A549 (cell line): ENCODE data around the gene ATP5F1D.
"Not testable (repeated sequence)": the region's sequence is repeated elsewhere in the genome, so short reads cannot be mapped to it uniquely, and the experiment has no call there.

Experiments
- BHLHE40 ChIP-seq: IDR thresholded peaks from 2 replicates; pipeline ENCODE4 v1.6.1; 2012; ENCODE audit warnings: low read depth, low read length, inconsistent platforms
- CEBPB ChIP-seq, 2 experiments: fragments of >200 bp in 1 of 2; sonication (Bioruptor Twin) in 1 of 2; formaldehyde crosslinking in 1 of 2; IDR thresholded peaks; 2 replicates each; pipeline ENCODE4 v1.6.1; 2012 to 2016
- CTCF ChIP-seq: fragments of >200 bp; sonication (Bioruptor Twin); formaldehyde crosslinking; IDR thresholded peaks from 3 replicates; pipeline ENCODE4 v1.5.1; 2016
- E2F6 ChIP-seq: IDR thresholded peaks from 2 replicates; pipeline ENCODE4 v1.6.1; 2012; ENCODE audit warnings: low read depth, borderline replicate concordance
- EP300 ChIP-seq, 2 experiments: fragments of >200 bp; sonication (Bioruptor Twin); formaldehyde crosslinking; IDR thresholded peaks; 2 replicates in 1 of 2; 3 replicates in 1 of 2; pipeline ENCODE4 v1.6.1; 2016 to 2017
- JUNB ChIP-seq: fragments of >200 bp; sonication (Bioruptor Twin); formaldehyde crosslinking; IDR thresholded peaks from 2 replicates; pipeline ENCODE4 v1.6.1; 2016
- MAX ChIP-seq: IDR thresholded peaks from 2 replicates; pipeline ENCODE4 v1.6.1; 2012
- NR3C1 ChIP-seq: fragments of >200 bp; sonication (Bioruptor Twin); formaldehyde crosslinking; IDR thresholded peaks from 3 replicates; pipeline ENCODE4 v1.6.1; 2017
- PBX3 ChIP-seq: IDR thresholded peaks from 2 replicates; pipeline ENCODE4 v1.6.1; 2012
- POLR2A ChIP-seq: IDR thresholded peaks from 2 replicates; pipeline ENCODE4 v1.6.1; 2012; ENCODE audit warnings: mild to moderate bottlenecking, low read length
- RAD21 ChIP-seq, 2 experiments: fragments of >200 bp in 1 of 2; sonication (Bioruptor Twin) in 1 of 2; formaldehyde crosslinking in 1 of 2; IDR thresholded peaks in 1 of 2; conservative IDR thresholded peaks in 1 of 2; 2 replicates in 1 of 2; 3 replicates in 1 of 2; pipeline ENCODE4 v1.6.1; 2012 to 2018; ENCODE audit warnings: inconsistent platforms in 1 of 2
- SREBF2 ChIP-seq: fragments of 450-650 bp; IDR thresholded peaks from 2 replicates; pipeline ENCODE4 v1.6.1; 2014; ENCODE audit warnings: mild to moderate bottlenecking, moderate library complexity

- not testable (repeated sequence) for TF ChIP-seq E2F6; CTCF; EP300 (IDR thresholded peaks at IDR 0.05); MAX; RAD21 (conservative IDR thresholded peaks at IDR 0.05 in 1 of 2, IDR thresholded peaks at IDR 0.05 in 1 of 2); SREBF2; POLR2A; PBX3; NR3C1; BHLHE40; JUNB; CEBPB (IDR thresholded peaks at IDR 0.05)
Observed at GRCh38 chr19:1208830-1209229, 32.7 kb upstream of the ATP5F1D start.
